GM19397 (cell line): Measurements from ENCODE around the gene DIAPH3.
"Not testable (repeated sequence)": the region's sequence is repeated elsewhere in the genome, so short reads cannot be mapped to it uniquely, and the experiment has no call there.

ENCODE experiments used
- ATAC-seq: cut with Tn5 transposase; IDR thresholded peaks from one replicate; pipeline ENCODE4 v1.9.1; 2021; ENCODE audit warnings: mild to moderate bottlenecking, moderate library complexity; ENCODE audit not compliant: unreplicated experiment

The DIAPH3 gene

GRCh38 chr13:60099631-60100420 is 63.9 kb downstream of the DIAPH3 start:
- ATAC-seq, result no peak

- ATAC-seq, result no peak
Observed at GRCh38 chr13:60095300-60095699, 68.4 kb downstream of the DIAPH3 start.

DNA sequence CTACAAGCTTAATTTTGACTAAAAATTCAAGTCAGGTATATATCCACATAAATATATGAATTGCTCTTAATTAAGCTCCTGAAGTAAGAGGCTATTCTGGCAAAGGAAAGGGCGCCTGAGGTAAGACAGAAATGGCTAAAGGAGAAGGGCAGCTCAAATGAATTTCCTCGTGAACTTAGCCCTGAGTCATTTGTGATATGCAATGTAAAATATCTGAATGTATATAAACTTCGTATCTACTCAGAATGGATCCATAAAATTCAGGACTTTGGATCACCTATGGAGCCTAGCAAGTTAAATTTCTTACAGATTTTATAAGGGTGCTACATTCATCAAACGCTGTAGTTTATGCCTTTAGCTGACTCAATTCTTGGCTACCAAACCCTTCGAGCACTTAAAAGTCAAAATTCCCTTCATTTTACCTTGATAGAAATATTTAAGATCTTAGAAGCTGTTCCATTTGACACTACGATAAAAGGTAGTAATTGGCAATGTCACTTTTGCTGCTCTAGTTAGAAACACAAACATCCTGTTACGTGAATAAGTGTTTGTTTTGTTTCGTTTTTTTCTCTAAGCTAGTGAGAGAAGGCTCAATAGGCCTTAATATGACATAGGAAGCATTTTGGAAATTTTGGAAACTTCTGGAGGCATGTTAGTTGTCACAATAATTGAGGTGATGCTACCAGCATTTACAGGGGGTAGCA is 69.2 kb downstream of the DIAPH3 start:
- ATAC-seq, result no peak

DNA sequence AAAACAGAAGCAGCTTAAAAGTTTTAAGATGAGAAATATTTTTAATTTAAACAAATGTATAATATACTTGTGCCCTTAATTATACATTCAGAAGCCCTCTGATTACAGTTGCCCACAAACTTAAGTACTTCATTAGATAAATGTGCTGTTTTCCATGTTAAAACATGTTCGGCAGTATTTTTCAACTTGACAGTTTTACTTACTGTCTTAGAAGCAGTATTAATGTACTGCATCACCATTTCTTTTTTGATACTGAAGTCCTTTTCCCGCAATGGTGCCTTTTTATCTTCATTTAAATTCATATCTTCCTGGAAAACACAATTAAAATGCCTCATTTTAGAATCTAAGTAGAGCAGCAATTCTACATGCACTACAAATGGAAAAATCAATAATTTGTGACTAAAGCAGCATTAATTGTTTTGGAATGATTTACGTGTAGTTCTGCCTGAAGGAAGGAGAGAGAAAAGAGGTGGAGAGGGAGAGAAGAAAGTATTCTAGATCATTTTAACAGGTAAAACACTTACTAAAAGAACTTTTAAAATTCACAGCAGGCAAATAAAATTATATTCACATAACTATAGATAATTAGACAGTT is 70.2 kb downstream of the DIAPH3 start:
- ATAC-seq, result no peak

- no peak for ATAC-seq
Observed at GRCh38 chr13:60091573-60091972, 72.2 kb downstream of the DIAPH3 start.

- ATAC-seq, result no peak
Observed at GRCh38 chr13:60090574-60090973, 73.2 kb downstream of the DIAPH3 start.

DNA sequence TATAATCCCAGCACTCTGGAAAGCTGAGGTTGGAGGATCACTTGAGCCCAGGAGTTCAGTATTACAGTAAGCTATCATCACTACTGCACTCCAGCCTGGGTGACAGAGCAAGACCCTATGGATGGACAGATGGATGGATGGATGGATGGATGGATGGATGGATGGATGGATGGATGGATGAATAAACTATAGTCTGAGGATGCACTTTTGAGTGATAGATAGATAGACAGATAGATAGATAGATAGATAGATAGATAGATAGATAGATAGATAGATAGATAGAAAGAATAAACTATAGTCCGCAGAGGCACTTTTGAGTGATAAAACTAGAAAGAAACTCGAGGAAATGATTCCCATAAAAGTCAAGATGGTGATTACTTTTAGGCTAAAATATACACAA is 79.9 kb downstream of the DIAPH3 start:
- ATAC-seq, result not testable (repeated sequence)

GRCh38 chr13:60080850-60081249 is 82.9 kb downstream of the DIAPH3 start:
- ATAC-seq, result no peak

DNA sequence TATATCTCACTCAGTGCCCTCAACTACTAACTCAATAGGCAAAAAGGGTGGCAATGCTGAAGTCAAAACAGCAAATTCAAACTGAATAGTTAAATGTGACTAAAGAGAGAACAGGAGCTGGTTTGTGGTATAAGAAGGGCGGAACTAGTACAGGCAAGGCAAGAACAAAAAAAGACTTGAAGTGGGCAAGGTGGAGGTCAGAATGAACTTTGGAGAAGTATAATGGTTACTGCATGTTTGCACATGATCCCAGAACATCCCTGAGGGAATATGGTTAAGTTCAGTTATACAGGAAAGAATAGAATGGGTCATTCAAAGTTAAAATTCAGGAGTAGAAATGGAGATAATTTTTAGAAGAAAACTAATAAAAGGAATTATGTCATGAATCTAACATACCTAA is 85.5 kb downstream of the DIAPH3 start:
- ATAC-seq, result no peak

- no peak for ATAC-seq
Observed at GRCh38 chr13:60075850-60076249, 87.9 kb downstream of the DIAPH3 start.

- ATAC-seq, result no peak
Observed at GRCh38 chr13:60074397-60074796, 89.3 kb downstream of the DIAPH3 start.

DNA sequence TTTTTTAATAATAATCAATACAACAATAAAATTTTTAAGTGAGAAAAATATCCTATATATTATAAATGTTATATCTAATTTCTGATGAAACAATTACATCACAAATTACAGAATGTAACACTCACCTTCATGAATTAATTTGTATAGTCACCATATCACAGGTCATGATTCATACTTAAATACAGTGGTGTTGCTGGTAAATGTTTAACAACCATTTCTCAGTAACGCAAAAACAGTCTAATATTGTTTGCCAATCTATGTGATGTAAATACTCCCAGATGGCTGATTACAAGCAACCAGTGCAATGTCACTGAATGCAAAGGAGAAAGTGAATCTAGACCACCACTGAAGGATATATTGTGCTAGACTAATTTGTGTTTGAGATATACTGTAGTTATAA is 97.5 kb downstream of the DIAPH3 start:
- no peak for ATAC-seq

DNA sequence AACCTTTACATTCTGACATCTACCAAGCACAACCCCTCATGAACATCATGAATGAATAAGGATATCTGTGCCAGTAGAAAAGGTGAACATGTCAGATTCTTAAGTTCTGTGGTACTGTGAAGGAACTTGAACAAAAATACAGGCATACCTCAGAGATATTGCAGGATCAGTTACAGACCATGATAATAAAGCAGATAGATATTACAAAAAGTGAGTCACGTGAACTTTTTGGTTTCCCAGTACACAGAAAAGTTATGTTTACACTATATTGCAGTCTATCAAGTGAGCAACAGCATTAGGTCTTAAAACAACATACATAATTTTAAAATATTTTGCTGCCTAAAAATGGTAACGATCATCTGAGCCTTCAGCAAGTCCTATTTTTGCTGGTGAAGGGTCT is 101.2 kb downstream of the DIAPH3 start:
- ATAC-seq, result no peak

GRCh38 chr13:60061737-60062136 is 102.0 kb downstream of the DIAPH3 start:
- ATAC-seq, result no peak

GRCh38 chr13:60051754-60052285 is 111.9 kb downstream of the DIAPH3 start:
- no peak for ATAC-seq

DNA sequence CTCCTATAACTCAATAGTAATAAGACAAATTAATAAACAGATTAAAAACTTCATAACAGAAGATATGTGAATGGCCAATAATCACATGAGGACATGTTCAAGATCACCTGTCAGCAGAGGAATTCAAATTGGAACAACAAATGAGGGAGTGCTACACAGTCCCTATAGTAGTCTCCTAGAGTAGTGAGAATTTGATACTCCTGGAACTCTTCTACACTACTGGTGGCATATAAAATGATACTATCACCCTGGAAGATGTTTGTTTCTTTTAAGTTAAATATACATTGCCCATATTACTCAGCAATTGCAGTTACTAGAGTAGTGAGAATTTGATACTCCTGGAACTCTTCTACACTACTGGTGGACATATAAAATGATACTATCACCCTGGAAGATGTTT is 115.4 kb downstream of the DIAPH3 start:
- not testable (repeated sequence) for ATAC-seq

- no peak for ATAC-seq
Observed at GRCh38 chr13:60047918-60048317, 115.8 kb downstream of the DIAPH3 start.

GRCh38 chr13:60044321-60044720 is 119.4 kb downstream of the DIAPH3 start:
- no peak for ATAC-seq

DNA sequence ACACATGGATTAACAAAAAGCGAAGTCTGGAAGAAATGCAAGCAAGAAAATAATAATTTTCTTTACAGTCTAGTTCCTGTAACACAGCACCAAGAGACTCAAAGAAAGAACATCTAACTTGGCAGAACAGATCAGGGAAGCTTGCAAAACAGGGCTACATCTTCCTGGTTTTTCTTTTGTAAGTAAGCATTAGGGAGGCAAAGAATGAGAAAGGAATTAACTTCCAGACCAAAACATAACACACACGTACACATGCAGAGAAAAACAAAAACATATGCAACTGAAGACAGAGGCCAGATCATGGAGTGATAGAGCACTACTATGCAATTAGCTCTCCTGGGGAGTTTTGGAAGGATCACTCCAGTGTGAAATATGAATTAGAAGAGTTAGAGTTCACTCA is 120.5 kb downstream of the DIAPH3 start:
- no peak for ATAC-seq

DNA sequence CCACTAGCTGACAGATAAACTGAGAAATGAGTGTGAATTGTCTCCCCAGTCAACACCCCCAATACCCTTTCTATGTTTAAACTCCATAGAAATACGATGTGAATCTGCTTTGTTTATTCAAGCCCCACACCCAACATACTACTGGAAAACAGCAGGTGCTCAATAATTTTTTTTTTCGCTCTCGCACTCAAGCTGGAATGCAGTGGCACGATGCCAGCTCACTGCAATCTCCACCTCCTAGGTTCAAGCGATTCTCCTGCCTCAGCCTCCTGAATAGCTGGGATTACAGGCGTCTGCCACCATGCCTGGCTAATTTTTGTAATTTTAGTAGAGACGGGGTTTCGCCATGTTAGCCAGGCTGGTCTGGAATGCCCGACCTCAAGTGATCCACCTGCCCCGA is 123.1 kb downstream of the DIAPH3 start:
- ATAC-seq, result not testable (repeated sequence)

DNA sequence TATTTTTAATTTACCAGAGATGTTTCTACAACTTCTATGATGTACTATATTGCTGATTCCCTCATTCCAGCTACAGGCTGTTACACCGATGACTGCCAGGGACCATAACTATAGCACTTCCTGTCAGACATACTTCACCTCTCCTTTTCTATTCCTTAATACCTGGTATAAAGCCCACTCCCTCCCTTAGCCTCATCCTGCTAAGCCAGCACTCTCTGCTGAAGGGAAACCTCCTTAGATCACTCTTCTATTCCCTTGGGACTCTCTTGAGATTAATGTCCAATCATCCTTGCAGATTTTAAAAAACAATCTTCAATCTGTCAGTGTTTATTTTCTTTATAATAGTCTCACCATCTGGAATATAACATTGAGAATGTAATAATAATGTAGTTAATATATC is 127.9 kb downstream of the DIAPH3 start:
- no peak for ATAC-seq

GRCh38 chr13:60032851-60033250 is 130.9 kb downstream of the DIAPH3 start:
- ATAC-seq, result no peak
